ENCODE measurements around the gene KCTD14.

DNA sequence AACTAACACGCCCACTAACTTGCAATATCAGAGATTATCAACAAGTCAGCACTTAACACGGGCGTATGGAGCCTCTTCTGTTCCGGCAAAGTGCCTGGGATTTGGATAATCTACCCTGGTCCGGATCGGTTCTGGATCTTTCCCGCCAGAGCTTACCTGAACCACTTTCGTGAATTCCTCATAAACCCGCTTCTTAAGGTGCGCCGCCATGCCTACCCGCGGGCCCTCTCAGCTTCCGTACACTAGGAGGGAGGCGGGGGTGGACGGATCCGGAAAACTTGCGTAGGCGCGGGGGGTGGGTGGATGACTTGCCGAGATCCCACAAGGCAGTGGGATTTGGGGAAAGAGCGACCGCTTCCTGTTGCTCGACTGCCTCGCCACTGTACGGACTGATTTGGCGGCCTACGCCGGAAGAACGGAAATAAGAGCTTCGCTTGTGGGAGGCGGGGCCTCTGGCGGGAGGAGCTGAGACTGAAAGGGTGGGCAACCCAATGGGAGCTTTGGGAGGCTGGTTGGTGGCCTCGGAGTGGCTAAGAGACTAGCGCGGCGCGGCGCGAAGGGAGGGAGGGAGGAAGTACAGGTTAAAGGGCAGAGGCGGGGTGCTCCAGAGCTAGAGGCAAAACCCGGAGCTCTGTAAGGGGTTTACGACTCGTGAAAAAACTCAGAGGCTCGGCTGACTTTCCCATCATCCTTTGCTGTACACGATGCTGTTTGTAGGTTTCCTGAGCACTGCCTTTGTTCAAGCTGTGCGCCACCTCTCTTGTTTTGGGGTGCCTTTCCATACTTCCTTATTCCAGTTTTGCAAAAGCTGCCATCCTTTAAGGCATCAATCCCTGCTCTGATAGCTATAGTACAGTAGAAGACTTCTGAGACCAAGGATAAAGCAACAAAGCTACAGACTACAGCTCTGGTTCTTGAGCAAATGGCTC lies 28.4 kb downstream of the KCTD14 start, which contains the start of gene INTS4:
- no peak for TF ChIP-seq JUN (CRISPR knock-in tag; IDR thresholded peaks at IDR 0.05)
- TF ChIP-seq, protein P1, sequence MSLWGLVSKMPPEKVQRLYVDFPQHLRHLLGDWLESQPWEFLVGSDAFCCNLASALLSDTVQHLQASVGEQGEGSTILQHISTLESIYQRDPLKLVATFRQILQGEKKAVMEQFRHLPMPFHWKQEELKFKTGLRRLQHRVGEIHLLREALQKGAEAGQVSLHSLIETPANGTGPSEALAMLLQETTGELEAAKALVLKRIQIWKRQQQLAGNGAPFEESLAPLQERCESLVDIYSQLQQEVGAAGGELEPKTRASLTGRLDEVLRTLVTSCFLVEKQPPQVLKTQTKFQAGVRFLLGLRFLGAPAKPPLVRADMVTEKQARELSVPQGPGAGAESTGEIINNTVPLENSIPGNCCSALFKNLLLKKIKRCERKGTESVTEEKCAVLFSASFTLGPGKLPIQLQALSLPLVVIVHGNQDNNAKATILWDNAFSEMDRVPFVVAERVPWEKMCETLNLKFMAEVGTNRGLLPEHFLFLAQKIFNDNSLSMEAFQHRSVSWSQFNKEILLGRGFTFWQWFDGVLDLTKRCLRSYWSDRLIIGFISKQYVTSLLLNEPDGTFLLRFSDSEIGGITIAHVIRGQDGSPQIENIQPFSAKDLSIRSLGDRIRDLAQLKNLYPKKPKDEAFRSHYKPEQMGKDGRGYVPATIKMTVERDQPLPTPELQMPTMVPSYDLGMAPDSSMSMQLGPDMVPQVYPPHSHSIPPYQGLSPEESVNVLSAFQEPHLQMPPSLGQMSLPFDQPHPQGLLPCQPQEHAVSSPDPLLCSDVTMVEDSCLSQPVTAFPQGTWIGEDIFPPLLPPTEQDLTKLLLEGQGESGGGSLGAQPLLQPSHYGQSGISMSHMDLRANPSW (CRISPR knock-in tag; conservative IDR thresholded peaks at IDR 0.05; ENCODE audit: low read depth): no peak
- TF ChIP-seq NFYB (CRISPR knock-in tag; conservative IDR thresholded peaks at IDR 0.05; ENCODE audit: low read depth): peak; percentile 94
- TF ChIP-seq CBFB (CRISPR knock-in tag; IDR thresholded peaks at IDR 0.05; ENCODE audit: low read depth): no peak
- TF ChIP-seq, protein P2, sequence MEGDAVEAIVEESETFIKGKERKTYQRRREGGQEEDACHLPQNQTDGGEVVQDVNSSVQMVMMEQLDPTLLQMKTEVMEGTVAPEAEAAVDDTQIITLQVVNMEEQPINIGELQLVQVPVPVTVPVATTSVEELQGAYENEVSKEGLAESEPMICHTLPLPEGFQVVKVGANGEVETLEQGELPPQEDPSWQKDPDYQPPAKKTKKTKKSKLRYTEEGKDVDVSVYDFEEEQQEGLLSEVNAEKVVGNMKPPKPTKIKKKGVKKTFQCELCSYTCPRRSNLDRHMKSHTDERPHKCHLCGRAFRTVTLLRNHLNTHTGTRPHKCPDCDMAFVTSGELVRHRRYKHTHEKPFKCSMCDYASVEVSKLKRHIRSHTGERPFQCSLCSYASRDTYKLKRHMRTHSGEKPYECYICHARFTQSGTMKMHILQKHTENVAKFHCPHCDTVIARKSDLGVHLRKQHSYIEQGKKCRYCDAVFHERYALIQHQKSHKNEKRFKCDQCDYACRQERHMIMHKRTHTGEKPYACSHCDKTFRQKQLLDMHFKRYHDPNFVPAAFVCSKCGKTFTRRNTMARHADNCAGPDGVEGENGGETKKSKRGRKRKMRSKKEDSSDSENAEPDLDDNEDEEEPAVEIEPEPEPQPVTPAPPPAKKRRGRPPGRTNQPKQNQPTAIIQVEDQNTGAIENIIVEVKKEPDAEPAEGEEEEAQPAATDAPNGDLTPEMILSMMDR (IDR thresholded peaks at IDR 0.05): no peak

All from WTC11 (cell line).